Psoas muscle (tissue), 8 donors: ENCODE data around the gene MTHFD2. TPM values are rescaled to one million over a fixed set of nuclear protein-coding genes. Genes with fewer than 3 reads are reported as not detected.
A peak's percentile ranks its signal among the peaks of the same experiment; 100 is the strongest.

Experiments used
- ATAC-seq, 4 donors: fragments of 200-7000 bp; cut with Tn5 transposase; one replicate each; pipeline ENCODE4 v1.9.1; 2020; ENCODE audit warnings: moderate library complexity in 3 of 4, mild to moderate bottlenecking in 2 of 4
- DNase-seq, 2 donors: peaks; one replicate each; pipeline ENCODE4 v3.0.0-alpha.2; 2020
- H3K27ac ChIP-seq: fragments of 200-600 bp; one replicate; pipeline ENCODE4 v1.8.0; 2022
- H3K27me3 ChIP-seq, 3 donors: fragments of 200-600 bp in 1 of 3; one replicate each; pipeline versions ENCODE4 v1.6.1 to v1.8.0; 2013 to 2022; ENCODE audit warnings: low read length in 2 of 3, mild to moderate bottlenecking in 2 of 3, moderate library complexity in 1 of 3; ENCODE audit not compliant: insufficient read depth in 3 of 3
- H3K36me3 ChIP-seq, 2 donors: fragments of 200-600 bp in 1 of 2; one replicate each; pipeline versions ENCODE4 v1.6.1 to v1.8.0; 2013 to 2022; ENCODE audit warnings: low read depth in 1 of 2, mild to moderate bottlenecking in 1 of 2, moderate library complexity in 1 of 2; ENCODE audit not compliant: insufficient read depth in 1 of 2
- H3K4me1 ChIP-seq: fragments of 200-600 bp; one replicate; pipeline ENCODE4 v1.8.0; 2022
- H3K4me3 ChIP-seq: fragments of 200-600 bp; one replicate; pipeline ENCODE4 v1.8.0; 2022; ENCODE audit warnings: mild to moderate bottlenecking
- H3K9me3 ChIP-seq: fragments of 200-600 bp; one replicate; pipeline ENCODE4 v1.8.0; 2022
- WGBS, 3 donors: extraction: QIAGEN DNeasy Blood & Tissue Kit; methylation state at CpG; one replicate each; pipeline versions ENCODE4 v1.1.6 to v1.1.7; 2013; 5-methylcytosine and 5-hydroxymethylcytosine counted together
- intact Hi-C, 2 donors: fragments of 100-400 bp; cut with DNase I; formaldehyde crosslinking; loops; one replicate each; pipeline versions ENCODE4 v1.11.0 to v1.14.2; 2022
- polyA plus RNA-seq, 3 donors: library from polyadenylated mRNA; stranded (reverse); fragments of 200-250 nt; gene quantifications; one replicate each; pipeline ENCODE4 v1.2.3, GENCODE V29; 2013
- total RNA-seq, 4 donors: library from RNA; stranded (reverse); fragmentation: NEBNext Ultra II Directional in 2 of 4; extraction: Animal tissue kit (Norgen Biotek cat#: 25700) in 2 of 4; gene quantifications; one replicate each; pipeline versions ENCODE4 v1.2.1 to v1.2.4, GENCODE V29; 2021 to 2023
- TF ChIP-seq, protein P1 (sequence below): fragments of 200-600 bp; IDR thresholded peaks from one replicate; pipeline ENCODE4 v1.8.0; 2022; ENCODE audit warnings: antibody characterized with exemption
- donor health status: healthy with polysubstance abuse.
- donor health status: DM: no; HTN: no; CAD: no; lungs with moderate emphysema.
- donor health status: Bipolar disorder and iron deficiency.
- donor health status: healthy.
- donor health status: DM: yes; HTN: yes; CAD: no.
- donor health status: DM: no; HTN: no; CAD: no.
- donor health status: DM: no; HTN: no; CAD: no.
- donor health status: DM: yes; HTN: yes; CAD: no.

Gene MTHFD2
- total and polyA plus RNA-seq, 7 donors = 16.6 to 112 (median 60.4) TPM

- H3K27ac ChIP-seq = no peak overlapping the region
- intact Hi-C loops = loop anchor here in 1 of 2 donors (10.0 kb wide), 1 partner anchor 434 kb away; the partner anchor contains the start of gene STAMBP
- ATAC-seq (no peak), DNase-seq (no peak)
- H3K9me3 ChIP-seq = no peaks in the 10 kb centered on the region
- WGBS, 3 donors = 72 to 83% (median 74%) methylated on average over 3 of the region's 3 CpGs
- no peak overlapping the region for H3K4me3 ChIP-seq
- TF ChIP-seq, protein P1, sequence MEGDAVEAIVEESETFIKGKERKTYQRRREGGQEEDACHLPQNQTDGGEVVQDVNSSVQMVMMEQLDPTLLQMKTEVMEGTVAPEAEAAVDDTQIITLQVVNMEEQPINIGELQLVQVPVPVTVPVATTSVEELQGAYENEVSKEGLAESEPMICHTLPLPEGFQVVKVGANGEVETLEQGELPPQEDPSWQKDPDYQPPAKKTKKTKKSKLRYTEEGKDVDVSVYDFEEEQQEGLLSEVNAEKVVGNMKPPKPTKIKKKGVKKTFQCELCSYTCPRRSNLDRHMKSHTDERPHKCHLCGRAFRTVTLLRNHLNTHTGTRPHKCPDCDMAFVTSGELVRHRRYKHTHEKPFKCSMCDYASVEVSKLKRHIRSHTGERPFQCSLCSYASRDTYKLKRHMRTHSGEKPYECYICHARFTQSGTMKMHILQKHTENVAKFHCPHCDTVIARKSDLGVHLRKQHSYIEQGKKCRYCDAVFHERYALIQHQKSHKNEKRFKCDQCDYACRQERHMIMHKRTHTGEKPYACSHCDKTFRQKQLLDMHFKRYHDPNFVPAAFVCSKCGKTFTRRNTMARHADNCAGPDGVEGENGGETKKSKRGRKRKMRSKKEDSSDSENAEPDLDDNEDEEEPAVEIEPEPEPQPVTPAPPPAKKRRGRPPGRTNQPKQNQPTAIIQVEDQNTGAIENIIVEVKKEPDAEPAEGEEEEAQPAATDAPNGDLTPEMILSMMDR = no peak
- no peaks in the 10 kb centered on the region for H3K4me1 ChIP-seq
- H3K27me3 ChIP-seq = no peaks in the 10 kb centered on the region
- no peaks in the 10 kb centered on the region for H3K36me3 ChIP-seq
Measured at GRCh38 chr2:74259191-74259590, 60.8 kb downstream of the MTHFD2 start.

- ATAC-seq (no peak), DNase-seq (no peak)
- intact Hi-C loops = loop anchor here in 1 of 2 donors (10.0 kb wide), 2 partner anchors 115 to 435 kb away; partner anchors contain the start of genes BOLA3 and STAMBP
- Histone ChIP-seq H3K36me3 (no peaks in the 10 kb centered on the region), H3K4me3 (no peak overlapping the region), H3K27ac (no peak overlapping the region), H3K27me3 (no peaks in the 10 kb centered on the region), H3K4me1 (no peaks in the 10 kb centered on the region), H3K9me3 (no peaks in the 10 kb centered on the region)
- WGBS, 3 donors = 85 to 92% (median 88%) methylated on average over 4 of the region's 4 CpGs
- TF ChIP-seq, protein P1 = no peak
Measured at GRCh38 chr2:74259733-74260132, 61.3 kb downstream of the MTHFD2 start.

DNA sequence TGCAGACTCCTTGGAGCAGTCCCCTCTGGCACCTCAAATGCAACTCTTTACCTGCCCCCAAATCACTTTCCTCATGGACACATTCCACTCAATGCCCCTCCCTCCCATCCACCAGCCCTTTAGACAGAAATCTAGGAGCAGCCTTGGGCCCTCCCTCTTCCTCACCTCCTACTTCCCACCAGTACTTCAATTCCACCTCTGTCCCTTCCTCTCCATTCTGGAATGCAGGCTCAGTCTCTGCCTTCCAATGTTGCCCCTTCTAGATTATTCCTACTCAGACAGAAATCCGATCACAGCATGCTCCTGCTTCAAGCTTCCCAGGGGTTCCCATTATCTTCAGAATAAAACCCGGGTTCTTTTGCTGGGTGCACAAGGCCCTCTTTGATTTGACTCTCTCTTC is 62.1 kb downstream of the MTHFD2 start:
- intact Hi-C loops = loop anchor here in 1 of 2 donors (10.0 kb wide), 1 partner anchor 116 kb away; the partner anchor contains the start of gene BOLA3
- ATAC-seq (no peak), DNase-seq (no peak)
- Histone ChIP-seq H3K4me1 (no peaks in the 10 kb centered on the region), H3K27ac (no peak overlapping the region), H3K36me3 (no peaks in the 10 kb centered on the region), H3K9me3 (no peaks in the 10 kb centered on the region), H3K27me3 (no peaks in the 10 kb centered on the region), H3K4me3 (no peak overlapping the region)
- TF ChIP-seq, protein P1 = no peak
- 68 to 79% (median 78%) methylated on average over 2 of the region's 2 CpGs for WGBS, 3 donors

DNA sequence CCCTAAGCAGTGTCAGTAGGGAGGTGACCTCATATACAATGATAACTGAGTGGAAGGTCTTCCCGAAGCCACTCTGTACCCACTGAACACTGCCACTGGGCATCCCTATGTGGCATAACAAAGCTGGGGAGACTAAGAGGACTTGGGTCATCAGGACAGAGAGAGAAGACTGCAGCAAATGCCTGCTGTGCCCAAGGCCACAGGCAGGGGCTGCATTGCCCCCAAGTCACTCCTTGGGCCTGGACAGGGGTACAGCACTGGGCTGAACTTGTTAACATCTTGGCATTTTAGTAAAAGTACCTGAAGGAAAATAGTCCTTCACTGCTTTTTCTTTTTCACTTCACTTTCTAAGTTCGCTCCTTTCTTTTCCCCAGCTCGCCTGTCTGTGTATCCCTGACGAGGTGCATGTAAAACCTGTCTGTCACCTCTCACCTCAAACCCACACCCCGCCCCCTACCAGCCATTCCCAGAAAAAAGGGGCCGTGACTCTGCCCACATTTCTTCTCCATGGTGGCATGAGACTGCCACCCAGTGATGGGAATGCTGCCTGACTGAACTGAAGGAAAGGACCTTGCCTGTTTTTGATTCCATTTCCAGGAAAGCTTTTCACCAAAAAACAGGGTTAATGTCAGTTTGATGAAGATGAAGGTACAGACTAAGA is 62.9 kb downstream of the MTHFD2 start:
- Histone ChIP-seq H3K9me3 (no peaks in the 10 kb centered on the region), H3K4me1 (no peaks in the 10 kb centered on the region), H3K4me3 (no peak overlapping the region), H3K27me3 (no peaks in the 10 kb centered on the region), H3K36me3 (no peaks in the 10 kb centered on the region), H3K27ac (no peak overlapping the region)
- intact Hi-C loops = loop anchor here in 1 of 2 donors (10.0 kb wide), 1 partner anchor 117 kb away; the partner anchor contains the start of gene BOLA3
- TF ChIP-seq, protein P1 = peak; percentile 51
- WGBS, 3 donors = 54 to 60% (median 56%) methylated on average over 6 of the region's 6 CpGs
- ATAC-seq = peak in 3 of 4 donors; percentile 48 to 74 (median 67)
- no peak for DNase-seq
